K562 (cell line): ENCODE measurements around the gene DPP3. TPM values are rescaled to one million over a fixed set of nuclear protein-coding genes. Genes with fewer than 3 reads are reported as not detected.
A peak's percentile ranks its signal among the peaks of the same experiment; 100 is the strongest.

Source experiments
- ARID1B ChIP-seq: fragments of 450-650 bp; IDR thresholded peaks from 2 replicates; pipeline ENCODE4 v1.6.1; 2016; ENCODE audit warnings: antibody characterized with exemption, mild to moderate bottlenecking, inconsistent platforms
- CBFA2T2 ChIP-seq: fragments of 450-650 bp; conservative IDR thresholded peaks from 2 replicates; pipeline ENCODE4 v1.6.1; 2017; ENCODE audit warnings: mild to moderate bottlenecking
- CREB3L1 ChIP-seq: fragments of 450-650 bp; IDR thresholded peaks from 2 replicates; pipeline ENCODE4 v1.6.1; 2014; ENCODE audit warnings: low read depth, mild to moderate bottlenecking, moderate library complexity, borderline replicate concordance
- DPF2 ChIP-seq: fragments of 450-650 bp; IDR thresholded peaks from 2 replicates; pipeline ENCODE4 v1.6.1; 2016
- E2F1 ChIP-seq: sonication (generic); formaldehyde crosslinking; IDR thresholded peaks from 2 replicates; pipeline ENCODE4 v1.8.1; 2023; ENCODE audit warnings: mild to moderate bottlenecking, missing genetic modification reagents, moderate library complexity
- GATA2 ChIP-seq: sonication (generic); formaldehyde crosslinking; IDR thresholded peaks from 2 replicates; pipeline ENCODE4 v1.4.0; 2020; ENCODE audit warnings: mild to moderate bottlenecking, missing genetic modification reagents
- GMEB1 ChIP-seq: fragments of 250-450 bp; sonication (Bioruptor Pico); IDR thresholded peaks from 2 replicates; pipeline ENCODE4 v1.4.0; 2020; ENCODE audit warnings: mild to moderate bottlenecking
- ID3 ChIP-seq, 2 experiments: fragments of 250-450 bp in 1 of 2; fragments of 450-650 bp in 1 of 2; sonication (Bioruptor Pico) in 1 of 2; IDR thresholded peaks; 2 replicates each; pipeline versions ENCODE4 v1.6.1 to v1.8.0; 2016 to 2021; ENCODE audit warnings: mild to moderate bottlenecking in 2 of 2, moderate library complexity in 2 of 2, missing compliant biosample characterization in 1 of 2, missing genetic modification characterization in 1 of 2
- MTA1 ChIP-seq: fragments of 450-650 bp; IDR thresholded peaks from 2 replicates; pipeline ENCODE4 v1.6.1; 2017; ENCODE audit warnings: borderline replicate concordance
- NCOR1 ChIP-seq: fragments of 450-650 bp; IDR thresholded peaks from 2 replicates; pipeline ENCODE4 v1.6.1; 2016; ENCODE audit warnings: mild to moderate bottlenecking, moderate library complexity
- NONO ChIP-seq, 2 experiments: fragments of 200-400 bp in 1 of 2; fragments of 450-650 bp in 1 of 2; formaldehyde crosslinking in 1 of 2; IDR thresholded peaks; 2 replicates each; pipeline ENCODE4 v1.6.1; 2017; ENCODE audit warnings: low read depth in 2 of 2, mild to moderate bottlenecking in 2 of 2, moderate library complexity in 2 of 2, low read length in 1 of 2
- OTX1 ChIP-seq: fragments of 450-650 bp; formaldehyde crosslinking; IDR thresholded peaks from 2 replicates; pipeline ENCODE4 v1.4.0; 2022; ENCODE audit warnings: mild to moderate bottlenecking
- TEAD1 ChIP-seq, 2 experiments: fragments of 450-650 bp in 1 of 2; sonication (generic) in 1 of 2; formaldehyde crosslinking; IDR thresholded peaks; 2 replicates each; pipeline versions ENCODE4 v1.4.0 to v1.8.0; 2020 to 2022; ENCODE audit warnings: mild to moderate bottlenecking in 2 of 2, missing genetic modification reagents in 1 of 2
- USF2 ChIP-seq: sonication (generic); formaldehyde crosslinking; IDR thresholded peaks from 2 replicates; pipeline ENCODE4 v1.5.0; 2020; ENCODE audit warnings: missing genetic modification reagents
- ZFP1 ChIP-seq: fragments of 450-650 bp; formaldehyde crosslinking; IDR thresholded peaks from 2 replicates; pipeline ENCODE4 v1.4.0; 2020; ENCODE audit warnings: mild to moderate bottlenecking, mixed read lengths
- ZNF431 ChIP-seq: sonication (generic); formaldehyde crosslinking; IDR thresholded peaks from 2 replicates; pipeline ENCODE4 v1.8.0; 2022; ENCODE audit warnings: mild to moderate bottlenecking, missing genetic modification reagents
- ZNF644 ChIP-seq: fragments of 200-800 bp; sonication (Bioruptor generic); IDR thresholded peaks from 2 replicates; pipeline ENCODE4 v1.6.1; 2016; ENCODE audit warnings: low read depth, missing genetic modification characterization, missing compliant biosample characterization
- ZZZ3 ChIP-seq: fragments of 450-650 bp; IDR thresholded peaks from 2 replicates; pipeline ENCODE4 v1.6.1; 2016; ENCODE audit warnings: antibody characterized with exemption, mild to moderate bottlenecking, moderate library complexity
- polyA plus RNA-seq, 8 experiments: library from polyadenylated mRNA; depleted of rRNA in 4 of 8; stranded (reverse) in 5 of 8; unstranded in 3 of 8; fragments of >200 nt; fragmentation: Nextera tagmentation in 2 of 8; fragmentation: Illumina TruSeq in 1 of 8; extraction: Ambion mirVana in 2 of 8; extraction: Trizol in 1 of 8; gene quantifications; 2 replicates each; pipeline versions ENCODE4 v1.2.1 to v1.2.3, GENCODE V29; 2011 to 2014; ENCODE audit warnings: inconsistent platforms in 1 of 8, missing spikeins in 1 of 8
- total RNA-seq, 7 experiments: library from RNA; depleted of rRNA in 6 of 7; stranded (reverse); fragments of >200 nt in 6 of 7; fragmentation: Illumina TruSeq in 2 of 7; extraction: Trizol in 2 of 7; gene quantifications; 2 replicates each; pipeline versions ENCODE4 v1.2.1 to v1.2.3, GENCODE V29; 2011 to 2021; ENCODE audit warnings: low replicate concordance in 1 of 7

DPP3 gene
- total and polyA plus RNA-seq, 9 of the 15 experiments (the other 6 are each of a cell fraction or from before 2014, with no cell fraction given) = 3.7 to 69.2 (median 43.3) TPM

- no peak for TF ChIP-seq NCOR1
- peak; percentile 71; the same call in 1 of the 2 replicates for TF ChIP-seq ZNF431
- no peak for TF ChIP-seq ZFP1
- TF ChIP-seq GMEB1 (CRISPR knock-in tag) = peak; percentile 64
- TF ChIP-seq ZZZ3 = no peak
- TF ChIP-seq OTX1 (CRISPR knock-in tag) = no peak
- TF ChIP-seq ARID1B = no peak
- no peak for TF ChIP-seq USF2 (CRISPR knock-in tag)
- peak; percentile 74 to 92; a peak in 3 of 4 replicates for TF ChIP-seq NONO (IDR thresholded peaks at IDR 0.05; ENCODE audit: low read depth in 2 of 2, low read length in 1 of 2)
- no peak for TF ChIP-seq GATA2 (CRISPR knock-in tag)
- no peak for TF ChIP-seq DPF2
- peak; percentile 72; the same call in 1 of the 2 replicates for TF ChIP-seq CREB3L1
- TF ChIP-seq TEAD1 (CRISPR knock-in tag; IDR thresholded peaks at IDR 0.05) = peak in 1 of 2 experiments; percentile 74; a peak in 2 of 4 replicates
- no peak for TF ChIP-seq ZNF644
- TF ChIP-seq ID3 (CRISPR knock-in tag; IDR thresholded peaks at IDR 0.05) = no peak
- TF ChIP-seq ID3 (tag; IDR thresholded peaks at IDR 0.05) = peak; percentile 73
- no peak for TF ChIP-seq MTA1
- no peak for TF ChIP-seq CBFA2T2
- TF ChIP-seq E2F1 (CRISPR knock-in tag) = peak; percentile 70; the same call in 1 of the 2 replicates
Observed at GRCh38 chr11:66545701-66546367, 65.6 kb downstream of the DPP3 start, which contains the start of gene ZDHHC24 (continued).
